Germinal center (tissue), 1 donor: ENCODE measurements around the gene AGGF1.
A peak's percentile ranks its signal among the peaks of the same experiment; 100 is the strongest.
"Not testable (repeated sequence)": the region's sequence is repeated elsewhere in the genome, so short reads cannot be mapped to it uniquely, and the experiment has no call there.

Experiments used
- DNase-seq: peaks from one replicate; pipeline ENCODE4 v3.0.0; 2012; ENCODE audit warnings: mixed read lengths, low spot score

Gene AGGF1, protein sequence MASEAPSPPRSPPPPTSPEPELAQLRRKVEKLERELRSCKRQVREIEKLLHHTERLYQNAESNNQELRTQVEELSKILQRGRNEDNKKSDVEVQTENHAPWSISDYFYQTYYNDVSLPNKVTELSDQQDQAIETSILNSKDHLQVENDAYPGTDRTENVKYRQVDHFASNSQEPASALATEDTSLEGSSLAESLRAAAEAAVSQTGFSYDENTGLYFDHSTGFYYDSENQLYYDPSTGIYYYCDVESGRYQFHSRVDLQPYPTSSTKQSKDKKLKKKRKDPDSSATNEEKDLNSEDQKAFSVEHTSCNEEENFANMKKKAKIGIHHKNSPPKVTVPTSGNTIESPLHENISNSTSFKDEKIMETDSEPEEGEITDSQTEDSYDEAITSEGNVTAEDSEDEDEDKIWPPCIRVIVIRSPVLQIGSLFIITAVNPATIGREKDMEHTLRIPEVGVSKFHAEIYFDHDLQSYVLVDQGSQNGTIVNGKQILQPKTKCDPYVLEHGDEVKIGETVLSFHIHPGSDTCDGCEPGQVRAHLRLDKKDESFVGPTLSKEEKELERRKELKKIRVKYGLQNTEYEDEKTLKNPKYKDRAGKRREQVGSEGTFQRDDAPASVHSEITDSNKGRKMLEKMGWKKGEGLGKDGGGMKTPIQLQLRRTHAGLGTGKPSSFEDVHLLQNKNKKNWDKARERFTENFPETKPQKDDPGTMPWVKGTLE

GRCh38 chr5:77030097-77031071 lies at the start of gene AGGF1:
Gene AGGF1, plus strand, starts transcription at chr5:77030404. Its CDS starts 363 bp downstream, at chr5:77030767.
- peak; percentile 86 for DNase-seq

DNA sequence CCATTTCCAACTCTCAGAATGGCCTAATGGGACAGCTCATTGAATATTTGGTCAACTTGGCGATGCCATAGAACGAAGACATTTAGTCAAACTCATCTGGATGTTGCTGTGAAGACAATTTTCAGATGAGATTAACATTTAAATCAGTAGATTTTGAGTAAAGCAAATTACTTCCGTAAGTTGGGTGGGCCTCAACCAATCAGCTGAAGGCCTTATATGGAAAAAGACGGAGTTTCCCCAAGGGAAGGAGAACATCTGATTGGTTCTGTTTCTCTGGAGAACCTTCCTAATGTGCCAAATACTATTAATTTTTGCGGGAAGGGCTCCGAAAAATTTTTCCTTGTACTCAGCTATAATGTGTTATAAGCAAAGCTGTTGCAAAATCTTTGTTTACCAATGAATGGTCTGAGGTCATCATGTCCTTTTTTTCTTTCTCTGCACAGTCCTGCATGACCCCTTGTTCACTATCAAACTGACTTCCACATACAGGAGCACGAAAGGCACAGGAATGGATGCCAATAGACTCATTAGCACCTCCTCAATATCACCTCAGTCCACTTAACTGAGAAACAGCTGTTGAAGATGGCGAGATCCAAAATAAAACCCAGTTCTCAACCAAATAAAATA lies 49.6 kb upstream of the AGGF1 start:
- DNase-seq: no peak

DNA sequence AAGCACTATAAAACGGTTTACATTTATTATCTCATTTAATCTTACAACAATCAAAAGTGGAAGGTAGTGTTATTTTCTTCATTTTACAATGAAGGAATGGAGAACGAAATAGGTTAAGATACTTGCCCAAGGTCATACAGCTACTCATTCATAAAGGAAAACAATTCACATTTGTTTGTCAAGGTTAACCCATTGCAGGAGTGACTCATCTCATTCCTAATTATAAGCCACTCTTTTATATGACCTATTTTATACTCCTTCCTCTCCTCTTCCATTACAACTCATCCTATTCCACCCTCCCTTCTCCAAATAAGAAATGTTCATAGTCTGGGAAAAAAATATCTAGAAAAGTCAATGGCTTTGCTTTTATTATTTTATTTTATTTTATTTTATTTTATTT lies 47.8 kb upstream of the AGGF1 start:
- DNase-seq: no peak

GRCh38 chr5:76983468-76983867 lies 46.7 kb upstream of the AGGF1 start:
- no peak for DNase-seq

DNA sequence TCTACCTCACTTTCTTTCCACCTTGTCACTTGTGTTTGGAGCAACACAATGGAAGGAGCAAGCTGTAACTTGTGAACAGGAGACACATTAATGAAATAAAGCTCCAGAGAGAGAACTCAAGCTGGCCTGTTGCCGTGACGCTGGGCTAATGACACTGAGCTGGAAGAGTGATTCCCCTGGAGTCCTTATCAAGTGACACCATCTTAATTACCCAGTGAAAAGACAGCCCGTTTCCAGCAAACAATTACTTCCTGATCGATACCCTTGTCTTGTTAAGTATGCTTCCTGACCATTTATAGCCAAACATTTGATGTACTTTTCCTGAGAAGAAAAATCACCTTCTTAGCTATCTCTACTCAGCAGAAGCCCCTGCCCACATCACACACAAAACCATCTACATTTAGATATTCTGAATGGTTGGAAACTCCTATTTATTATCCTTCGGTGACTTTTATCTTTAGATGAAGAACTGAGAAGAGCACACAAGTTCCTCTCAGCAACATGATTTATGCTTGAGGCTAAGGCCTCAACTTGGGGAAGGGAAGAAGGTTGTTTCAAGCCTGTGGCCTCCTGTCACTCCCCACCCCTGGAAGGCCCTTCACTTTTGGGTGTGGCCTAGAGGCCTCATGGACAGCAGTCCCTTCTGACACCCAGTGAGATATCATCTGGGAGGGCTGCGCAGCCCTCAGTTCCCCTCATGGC lies 43.2 kb upstream of the AGGF1 start:
- DNase-seq: no peak

GRCh38 chr5:76990899-76991459 lies 39.2 kb upstream of the AGGF1 start:
- no peak for DNase-seq

- not testable (repeated sequence) for DNase-seq
Measured at GRCh38 chr5:76993436-76993835, 36.8 kb upstream of the AGGF1 start.

- DNase-seq: no peak
Measured at GRCh38 chr5:76994337-76994736, 35.9 kb upstream of the AGGF1 start.

DNA sequence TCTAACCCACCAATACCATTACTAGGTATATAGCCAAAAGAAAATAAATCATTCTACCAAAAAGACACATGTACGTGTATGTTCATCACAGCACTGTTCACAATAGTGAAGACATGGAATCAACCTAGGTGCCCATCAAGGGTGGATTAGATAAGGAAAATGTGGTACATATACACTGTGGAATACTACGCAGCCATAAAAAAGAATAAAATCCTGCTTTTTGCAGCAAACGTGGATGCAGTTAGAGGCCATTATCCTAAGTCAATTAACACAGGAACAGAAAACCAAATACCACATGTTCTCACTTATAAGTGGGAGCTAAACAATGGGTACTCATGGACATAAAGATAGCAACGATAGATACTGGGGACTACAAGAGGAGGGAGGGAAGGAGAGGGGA lies 32.0 kb upstream of the AGGF1 start:
- DNase-seq: not testable (repeated sequence)

DNA sequence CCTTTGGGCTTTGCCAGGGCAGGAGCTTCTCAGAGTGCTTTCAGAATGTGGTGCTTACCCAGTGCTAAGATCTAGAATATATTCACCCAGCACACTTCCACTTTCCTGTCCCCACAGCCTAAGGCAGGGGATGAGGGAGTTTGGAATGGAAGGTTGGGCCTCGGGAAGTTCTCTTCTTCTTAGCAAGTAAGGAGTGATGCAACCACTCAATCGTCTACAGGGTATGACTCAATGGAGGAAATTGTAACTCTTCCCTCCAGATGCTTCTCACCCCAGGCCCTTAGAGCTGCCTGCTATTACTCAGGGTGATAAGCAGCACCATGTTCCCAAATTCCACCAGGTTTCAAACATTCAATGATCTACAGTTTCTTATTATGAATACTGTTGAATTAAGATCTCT lies 30.8 kb upstream of the AGGF1 start:
- DNase-seq: no peak

GRCh38 chr5:77003246-77003645 lies 27.0 kb upstream of the AGGF1 start:
- DNase-seq: no peak

GRCh38 chr5:77006124-77006523 lies 24.1 kb upstream of the AGGF1 start:
- DNase-seq: no peak

DNA sequence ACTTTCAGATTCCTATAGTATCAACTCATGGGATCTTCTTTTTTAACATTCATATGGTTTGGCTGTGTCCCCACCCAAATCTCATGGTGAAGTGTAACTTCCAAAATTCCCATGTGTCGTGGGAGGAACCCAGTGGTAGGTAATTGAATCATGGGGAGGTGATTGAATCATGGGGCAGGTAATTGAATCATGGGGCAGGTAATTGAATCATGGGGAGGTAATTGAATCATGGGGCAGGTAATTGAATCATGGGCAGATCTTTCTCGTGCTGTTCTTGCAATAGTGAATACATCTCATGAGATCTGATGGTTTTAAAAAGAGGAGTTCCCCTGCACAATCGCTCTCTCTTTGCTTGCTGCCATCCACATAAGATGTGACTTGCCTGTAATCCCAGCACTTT lies 21.8 kb upstream of the AGGF1 start:
- no peak for DNase-seq

DNA sequence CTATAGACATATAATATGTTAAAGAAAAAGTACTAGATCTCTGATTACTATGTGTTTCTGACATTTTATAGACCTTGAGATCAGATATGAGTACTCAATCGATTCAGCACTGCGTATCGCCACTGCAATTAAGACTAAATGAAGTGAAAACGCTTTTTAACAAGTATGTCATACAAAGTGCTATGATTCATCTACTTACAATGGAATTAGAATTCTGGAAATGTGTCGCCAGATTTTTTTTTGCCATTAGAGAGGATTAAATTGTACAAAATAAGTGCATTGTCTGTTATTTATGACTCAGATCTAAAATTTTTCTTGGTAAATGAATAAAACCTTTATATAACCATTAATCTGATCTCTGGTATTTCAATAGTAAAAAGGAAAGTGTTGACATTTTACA lies 20.0 kb upstream of the AGGF1 start:
- DNase-seq: no peak

- no peak for DNase-seq
Measured at GRCh38 chr5:77011498-77011897, 18.7 kb upstream of the AGGF1 start.

GRCh38 chr5:77012601-77013000 lies 17.6 kb upstream of the AGGF1 start:
- no peak for DNase-seq

DNA sequence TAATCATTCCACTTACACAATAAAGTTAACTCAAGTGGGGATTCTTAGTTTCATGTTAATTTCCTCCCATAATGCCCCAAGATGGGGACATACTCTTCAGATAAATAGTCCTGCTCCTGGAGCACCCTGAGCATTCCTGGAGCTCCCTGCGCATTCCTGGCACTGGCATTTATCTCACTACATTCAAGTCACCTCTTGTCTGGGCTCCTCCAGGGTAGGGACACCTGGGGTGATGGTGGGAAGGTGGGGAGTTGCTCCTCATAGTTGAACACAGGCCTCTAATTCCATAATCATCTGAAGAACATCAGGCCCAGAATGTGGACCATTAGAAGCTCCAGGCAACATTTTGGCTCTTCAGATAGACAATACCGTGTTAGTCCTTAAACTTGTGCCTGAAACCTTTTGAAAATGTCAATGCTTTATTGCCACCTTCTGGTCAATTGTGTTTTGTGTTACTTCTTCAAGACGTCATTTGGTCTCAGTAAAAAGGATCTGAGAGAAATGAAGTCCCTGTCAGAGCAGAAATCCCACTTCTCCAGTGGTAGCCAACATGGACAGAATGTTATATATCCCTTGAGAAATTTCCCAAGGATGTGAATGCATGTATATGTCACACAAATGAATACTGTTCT lies 14.2 kb upstream of the AGGF1 start:
- DNase-seq: no peak

GRCh38 chr5:77016962-77017361 lies 13.2 kb upstream of the AGGF1 start:
- DNase-seq: no peak

DNA sequence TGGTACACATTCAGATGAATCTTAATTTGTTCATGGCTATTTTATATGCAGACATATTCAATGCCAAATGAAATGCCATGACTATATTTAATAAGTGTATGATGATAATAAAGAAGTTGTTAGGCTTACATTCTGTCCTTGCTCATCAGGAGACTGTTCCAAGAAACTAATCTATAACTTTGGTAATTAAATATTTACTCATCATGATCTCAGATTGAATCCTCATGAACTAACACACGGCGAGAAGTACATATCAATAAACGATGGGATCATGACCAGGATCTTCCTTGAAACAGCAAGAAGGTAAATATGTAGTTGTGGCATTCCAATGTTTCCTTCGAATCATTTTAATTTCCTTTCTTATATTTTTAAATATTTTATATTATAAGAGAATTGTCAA lies 12.5 kb upstream of the AGGF1 start:
- DNase-seq: no peak
